Measurements from ENCODE around the gene EXOC2. TPM values are rescaled to one million over a fixed set of nuclear protein-coding genes. Genes with fewer than 3 reads are reported as not detected.

The EXOC2 gene
- total RNA-seq, 1 donor from 2014 or later: 44.4 TPM

- no peak overlapping the region for H3K4me2 ChIP-seq (ENCODE audit: low read length)
- no peaks in the 10 kb centered on the region for H3K4me1 ChIP-seq (ENCODE audit: insufficient read depth, low read length)
- Mint-ChIP-seq H3K9me3 (ENCODE audit: unreplicated experiment) (peaks cover 11% of the 10 kb centered on the region), H3K4me1 (ENCODE audit: low read depth, unreplicated experiment) (no peaks in the 10 kb centered on the region), H3K4me3 (ENCODE audit: unreplicated experiment) (no peak overlapping the region), H3K27me3 (ENCODE audit: low read depth, unreplicated experiment) (peaks cover 10% of the 10 kb centered on the region), H3K27ac (ENCODE audit: unreplicated experiment) (no peak overlapping the region), H3K36me3 (ENCODE audit: low read depth, unreplicated experiment) (no peaks in the 10 kb centered on the region)
- H3K27me3 ChIP-seq (ENCODE audit: insufficient read depth, low read length): peaks cover 7% of the 10 kb centered on the region
- no peak overlapping the region for H2AFZ ChIP-seq (ENCODE audit: low read depth, low read length)
- H3K9me3 ChIP-seq (ENCODE audit: insufficient read depth, low read depth, low read length): peaks cover 2% of the 10 kb centered on the region
- no peaks in the 10 kb centered on the region for H3K36me3 ChIP-seq (ENCODE audit: insufficient read depth, low read length)
- no peak overlapping the region for H3K27ac ChIP-seq (ENCODE audit: low read depth, low read length)
- no peak for DNase-seq (ENCODE audit: low read depth)
- H3K4me3 ChIP-seq (ENCODE audit: insufficient read depth, low read depth, low read length): no peak overlapping the region
- no peaks in the 10 kb centered on the region for H3K79me2 ChIP-seq (ENCODE audit: insufficient read depth, low read length)
- H3K9ac ChIP-seq (ENCODE audit: low read length): no peak overlapping the region
- no peaks in the 10 kb centered on the region for H4K20me1 ChIP-seq (ENCODE audit: insufficient read depth, low read length)
- no peak for FAIRE-seq
- TF ChIP-seq CTCF (IDR thresholded peaks at IDR 0.05; ENCODE audit: insufficient read depth, low read depth, low read length): no peak
- TF ChIP-seq EZH2 (IDR thresholded peaks at IDR 0.05; ENCODE audit: insufficient read depth, low read length): no peak
Observed at GRCh38 chr6:454148-454991, 238.6 kb downstream of the EXOC2 start.

GRCh38 chr6:453152-453551, 239.8 kb downstream of the EXOC2 start:
- Histone ChIP-seq H4K20me1 (ENCODE audit: insufficient read depth, low read length) (no peaks in the 10 kb centered on the region), H2AFZ (ENCODE audit: low read depth, low read length) (no peak overlapping the region), H3K4me1 (ENCODE audit: insufficient read depth, low read length) (no peaks in the 10 kb centered on the region), H3K36me3 (ENCODE audit: insufficient read depth, low read length) (no peaks in the 10 kb centered on the region), H3K79me2 (ENCODE audit: insufficient read depth, low read length) (no peaks in the 10 kb centered on the region), H3K27ac (ENCODE audit: low read depth, low read length) (no peak overlapping the region), H3K9me3 (ENCODE audit: insufficient read depth, low read depth, low read length) (peaks cover 2% of the 10 kb centered on the region), H3K27me3 (ENCODE audit: insufficient read depth, low read length) (peaks cover 7% of the 10 kb centered on the region), H3K4me3 (ENCODE audit: insufficient read depth, low read depth, low read length) (no peak overlapping the region), H3K4me2 (ENCODE audit: low read length) (no peak overlapping the region), H3K9ac (ENCODE audit: low read length) (no peak overlapping the region)
- peaks cover 16% of the 10 kb centered on the region for H3K27me3 Mint-ChIP-seq (ENCODE audit: low read depth, unreplicated experiment)
- DNase-seq (ENCODE audit: low read depth): no peak
- H3K27ac Mint-ChIP-seq (ENCODE audit: unreplicated experiment): no peak overlapping the region
- no peak for TF ChIP-seq EZH2 (IDR thresholded peaks at IDR 0.05; ENCODE audit: insufficient read depth, low read length)
- no peak for TF ChIP-seq CTCF (IDR thresholded peaks at IDR 0.05; ENCODE audit: insufficient read depth, low read depth, low read length)
- FAIRE-seq: no peak
- no peak overlapping the region for H3K4me3 Mint-ChIP-seq (ENCODE audit: unreplicated experiment)
- H3K4me1 Mint-ChIP-seq (ENCODE audit: low read depth, unreplicated experiment): no peaks in the 10 kb centered on the region
- peaks cover 15% of the 10 kb centered on the region for H3K9me3 Mint-ChIP-seq (ENCODE audit: unreplicated experiment)
- H3K36me3 Mint-ChIP-seq (ENCODE audit: low read depth, unreplicated experiment): no peaks in the 10 kb centered on the region
